ENCODE data around the gene DNAJB7. TPM values are rescaled to one million over a fixed set of nuclear protein-coding genes. Genes with fewer than 3 reads are reported as not detected.
A peak's percentile ranks its signal among the peaks of the same experiment; 100 is the strongest.

Gene DNAJB7
- total and polyA plus RNA-seq, 9 donors = 0.13 to 0.76 (median 0.34) TPM; not detected in 1

DNA sequence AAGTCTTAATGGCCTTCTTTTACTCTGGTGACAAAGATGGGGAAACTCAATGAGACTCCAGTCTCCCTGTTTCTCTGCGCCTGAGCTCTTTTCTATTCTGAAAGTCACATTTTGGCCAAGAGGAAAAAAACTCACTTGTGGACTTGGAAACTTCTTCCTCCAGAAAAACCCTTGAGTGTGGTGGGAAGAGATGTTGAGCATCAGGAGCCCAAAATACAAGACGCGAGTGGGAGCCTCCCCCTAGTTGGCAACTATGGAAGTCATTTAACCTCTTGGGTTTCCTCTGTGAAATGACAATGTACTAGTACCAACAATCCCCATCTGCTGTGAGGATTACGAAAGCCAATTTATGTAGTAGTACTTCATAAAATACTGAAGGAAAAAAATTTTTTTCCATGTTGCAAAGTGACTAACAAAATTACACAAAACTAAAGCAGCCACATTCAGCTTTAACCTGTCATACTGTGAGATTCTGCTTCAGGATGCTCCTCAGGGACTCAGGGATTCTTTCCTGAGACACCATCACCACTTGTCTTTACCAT lies 42.2 kb downstream of the DNAJB7 start:
- peak overlapping the region; percentile 100 for H3K4me3 ChIP-seq (ENCODE audit: low read length)
- WGBS (ENCODE audit: insufficient coverage) = 0% methylated on average over 1 of the region's 4 CpGs
- no peaks in the 10 kb centered on the region for H3K27me3 ChIP-seq (ENCODE audit: control insufficient read depth, insufficient read depth, low read length)

DNA sequence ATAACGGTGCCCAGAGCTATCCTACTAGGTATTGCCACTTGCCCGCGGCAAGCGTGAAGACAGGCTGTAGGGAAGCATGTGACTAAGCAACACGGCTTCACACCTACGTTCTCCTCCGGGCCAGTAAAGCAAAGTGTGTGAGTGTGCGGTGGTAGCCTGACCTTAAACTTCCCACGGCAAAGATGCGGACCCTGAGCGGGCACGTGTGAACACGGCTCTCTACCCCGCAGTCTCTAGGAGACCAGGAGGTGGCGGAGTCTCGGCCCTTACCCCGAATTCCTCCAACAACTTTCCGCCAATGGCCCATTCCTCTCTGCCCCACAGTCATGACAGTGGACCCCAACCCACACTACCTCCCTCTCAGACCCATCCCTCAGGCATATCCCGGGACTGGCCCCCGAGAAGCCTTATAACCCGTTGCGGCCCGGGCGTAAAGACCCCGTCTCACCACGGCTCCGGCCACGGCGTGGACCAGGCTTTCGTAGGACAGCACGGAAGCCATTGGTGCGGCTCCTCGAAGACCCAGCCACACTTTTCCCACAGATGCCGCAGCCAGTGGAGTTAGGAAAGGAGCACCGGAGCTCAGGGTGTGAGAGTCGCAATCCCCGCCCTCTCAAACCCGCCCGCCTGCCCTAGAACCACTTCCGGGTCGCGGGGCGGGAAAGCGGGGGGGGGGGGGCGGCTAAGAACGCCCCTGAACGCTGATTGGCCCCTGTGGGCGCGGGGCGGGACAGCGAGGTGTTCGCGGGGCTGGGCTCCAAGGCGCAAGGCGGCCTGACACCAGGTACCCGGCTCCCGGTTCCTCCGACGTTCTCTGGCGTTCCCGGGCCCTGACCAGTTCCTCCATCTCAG lies 42.9 kb downstream of the DNAJB7 start, which contains the start of gene SLC25A17:
TSS of gene SLC25A17 (minus strand) at position 600 of the 852 bp plus-strand sequence. CDS start at position 502, 98 bp downstream.
- H3K27ac ChIP-seq (ENCODE audit: low read length) = peak within 1 kb of the TSS; percentile 90
- H3K4me1 ChIP-seq (ENCODE audit: control insufficient read depth, insufficient read depth, low read length) = peaks cover 15% of the 10 kb centered on the region
- H3K27me3 ChIP-seq (ENCODE audit: control insufficient read depth, insufficient read depth, low read length) = no peaks in the 10 kb centered on the region
- peak; percentile 94 for DNase-seq
- peak within 1 kb of the TSS; percentile 100 for H3K4me3 ChIP-seq (ENCODE audit: low read length)
- peaks cover 10% of the 10 kb centered on the region for H3K36me3 ChIP-seq (ENCODE audit: control insufficient read depth, insufficient read depth, low read length)
- H3K9me3 ChIP-seq (replicated peaks; ENCODE audit: control insufficient read depth, low read depth, low read length) = no peaks in the 10 kb centered on the region
- WGBS (ENCODE audit: insufficient coverage) = under 1% methylated on average over 44 of the region's 61 CpGs

More for the DNA sequence above, 42.2 kb downstream of the DNAJB7 start:
- Histone ChIP-seq H3K9me3 (replicated peaks; ENCODE audit: control insufficient read depth, low read depth, low read length) (no peaks in the 10 kb centered on the region), H3K4me1 (ENCODE audit: control insufficient read depth, insufficient read depth, low read length) (peaks cover 15% of the 10 kb centered on the region), H3K36me3 (ENCODE audit: control insufficient read depth, insufficient read depth, low read length) (peaks cover 13% of the 10 kb centered on the region), H3K27ac (ENCODE audit: low read length) (peak overlapping the region; percentile 39)
- no peak for DNase-seq

DNA sequence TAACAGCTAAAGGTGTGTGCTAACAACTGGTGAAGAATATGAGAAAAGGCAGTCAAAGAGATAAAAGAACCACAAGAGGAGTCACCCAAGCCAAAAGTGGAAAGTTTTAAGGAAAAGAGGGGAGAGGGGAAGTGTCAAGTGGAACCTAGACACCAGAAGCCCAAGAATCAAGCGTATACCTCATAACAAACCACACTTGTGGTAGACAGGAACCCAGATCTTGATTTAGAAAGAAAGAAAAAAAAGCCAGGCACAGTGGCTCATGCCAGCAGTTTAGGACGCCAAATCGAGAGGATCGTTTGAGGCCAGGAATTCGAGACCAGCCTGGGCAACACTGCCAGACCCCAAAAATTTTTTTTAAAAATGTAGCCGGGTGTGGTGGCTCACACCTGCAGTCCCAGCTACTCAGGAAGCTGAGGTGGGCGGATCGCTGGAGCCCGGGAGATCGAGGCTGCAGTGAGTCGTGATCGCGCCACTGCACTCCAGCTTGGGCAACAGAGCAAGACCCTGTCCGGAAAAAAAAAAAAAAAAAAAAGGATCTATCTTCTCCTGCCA lies 43.6 kb downstream of the DNAJB7 start:
- WGBS (ENCODE audit: insufficient coverage) = 27% methylated on average over 8 of the region's 14 CpGs
- peaks cover 4% of the 10 kb centered on the region for H3K36me3 ChIP-seq (ENCODE audit: control insufficient read depth, insufficient read depth, low read length)
- no peak overlapping the region for H3K27ac ChIP-seq (ENCODE audit: low read length)
- DNase-seq = no peak
- peak overlapping the region; percentile 100 for H3K4me3 ChIP-seq (ENCODE audit: low read length)
- H3K9me3 ChIP-seq (replicated peaks; ENCODE audit: control insufficient read depth, low read depth, low read length) = no peaks in the 10 kb centered on the region
- no peaks in the 10 kb centered on the region for H3K27me3 ChIP-seq (ENCODE audit: control insufficient read depth, insufficient read depth, low read length)
- peaks cover 15% of the 10 kb centered on the region for H3K4me1 ChIP-seq (ENCODE audit: control insufficient read depth, insufficient read depth, low read length)

DNA sequence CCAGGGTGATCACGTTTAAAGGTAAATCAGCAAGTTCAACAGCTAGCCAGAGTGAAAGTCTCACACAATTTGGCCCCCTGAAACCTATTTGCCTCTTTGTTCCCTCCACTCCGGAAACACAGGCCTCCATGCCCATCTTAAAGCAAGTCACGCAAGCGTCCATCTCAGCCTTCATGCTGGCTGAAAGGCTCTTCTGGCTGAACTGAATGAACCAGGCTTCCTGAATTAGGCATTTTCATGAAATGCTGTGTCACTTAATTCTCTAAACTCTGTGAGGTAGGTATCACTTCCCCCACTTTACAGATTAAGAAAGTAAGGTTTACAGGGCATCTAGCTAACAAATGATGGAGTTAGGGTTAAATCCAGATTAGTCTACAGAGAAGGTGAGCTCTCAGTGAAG lies 44.2 kb downstream of the DNAJB7 start:
- no peak for DNase-seq
- H3K36me3 ChIP-seq (ENCODE audit: control insufficient read depth, insufficient read depth, low read length) = peaks cover 2% of the 10 kb centered on the region
- no peaks in the 10 kb centered on the region for H3K27me3 ChIP-seq (ENCODE audit: control insufficient read depth, insufficient read depth, low read length)
- 94% methylated on average over 4 of the region's 4 CpGs for WGBS (ENCODE audit: insufficient coverage)
- H3K9me3 ChIP-seq (replicated peaks; ENCODE audit: control insufficient read depth, low read depth, low read length) = no peaks in the 10 kb centered on the region
- no peak overlapping the region for H3K27ac ChIP-seq (ENCODE audit: low read length)
- no peak overlapping the region for H3K4me3 ChIP-seq (ENCODE audit: low read length)
- H3K4me1 ChIP-seq (ENCODE audit: control insufficient read depth, insufficient read depth, low read length) = peaks cover 15% of the 10 kb centered on the region

DNA sequence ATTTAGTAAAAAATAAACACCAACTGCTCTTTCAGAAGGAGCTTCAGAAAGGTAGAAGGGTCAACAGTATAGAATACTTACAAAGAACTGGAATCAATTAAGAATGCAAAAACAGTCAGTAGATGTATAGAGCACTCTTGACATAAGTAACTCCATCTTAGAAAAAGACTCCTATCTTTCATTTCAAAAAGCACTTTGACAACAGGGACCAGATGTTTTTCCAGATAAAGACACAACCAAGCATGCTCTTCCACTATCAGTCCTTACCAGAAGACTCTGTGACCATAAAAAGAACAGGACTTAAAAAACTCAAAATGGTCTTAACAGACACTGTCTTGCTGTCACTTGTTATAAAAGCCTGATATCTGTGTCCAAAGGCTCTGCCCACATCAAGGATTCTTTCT lies 48.0 kb downstream of the DNAJB7 start:
- Histone ChIP-seq H3K9me3 (replicated peaks; ENCODE audit: control insufficient read depth, low read depth, low read length) (no peaks in the 10 kb centered on the region), H3K4me1 (ENCODE audit: control insufficient read depth, insufficient read depth, low read length) (peaks cover 10% of the 10 kb centered on the region)

More for the DNA sequence above, 48.0 kb downstream of the DNAJB7 start:
- Histone ChIP-seq H3K4me3 (ENCODE audit: low read length) (no peak overlapping the region), H3K27me3 (ENCODE audit: control insufficient read depth, insufficient read depth, low read length) (no peaks in the 10 kb centered on the region), H3K27ac (ENCODE audit: low read length) (no peak overlapping the region), H3K36me3 (ENCODE audit: control insufficient read depth, insufficient read depth, low read length) (peaks cover 2% of the 10 kb centered on the region)
- DNase-seq = no peak

Other genes starting within 250 kb of the DNAJB7 start
- 19.0 TPM for gene MRTFA, start 225.4 kb downstream of the DNAJB7 start, total RNA-seq
- 10 to 100 TPM; 21.5 to 35.7 (median 30.1) TPM for gene MRTFA, start 225.4 kb downstream of the DNAJB7 start, polyA plus RNA-seq (ENCODE audit: insufficient read depth in 1 of 8, insufficient read length in 8 of 8, low replicate concordance in 1 of 8)
- gene MCHR1, start 182.6 kb downstream of the DNAJB7 start, total RNA-seq = 0.27 TPM
- gene MCHR1, start 182.6 kb downstream of the DNAJB7 start, polyA plus RNA-seq (ENCODE audit: insufficient read depth in 1 of 8, insufficient read length in 8 of 8, low replicate concordance in 1 of 8) = under 1 TPM; 0.14 to 0.56 (median 0.25) TPM
- gene SLC25A17, start 42.8 kb downstream of the DNAJB7 start, total RNA-seq = 19.2 TPM
- 10 to 100 TPM; 19.5 to 25.8 (median 22.4) TPM for gene SLC25A17, start 42.8 kb downstream of the DNAJB7 start, polyA plus RNA-seq (ENCODE audit: insufficient read depth in 1 of 8, insufficient read length in 8 of 8, low replicate concordance in 1 of 8)
- gene ST13, start 5.5 kb downstream of the DNAJB7 start, total RNA-seq = 347 TPM
- gene ST13, start 5.5 kb downstream of the DNAJB7 start, polyA plus RNA-seq (ENCODE audit: insufficient read depth in 1 of 8, insufficient read length in 8 of 8, low replicate concordance in 1 of 8) = 100 to 1,000 TPM; 353 to 484 (median 435) TPM
- 8.2 TPM for gene XPNPEP3, start 5.0 kb downstream of the DNAJB7 start, total RNA-seq
- gene XPNPEP3, start 5.0 kb downstream of the DNAJB7 start, polyA plus RNA-seq (ENCODE audit: insufficient read depth in 1 of 8, insufficient read length in 8 of 8, low replicate concordance in 1 of 8) = 10 to 100 TPM in 5 of 8 donors, 1 to 10 TPM in 3; 7.8 to 12.8 (median 10.1) TPM
- 66.3 TPM for gene RBX1, start 89.3 kb upstream of the DNAJB7 start, total RNA-seq
- 10 to 100 TPM; 66.1 to 79.8 (median 73.5) TPM for gene RBX1, start 89.3 kb upstream of the DNAJB7 start, polyA plus RNA-seq (ENCODE audit: insufficient read depth in 1 of 8, insufficient read length in 8 of 8, low replicate concordance in 1 of 8)
- gene EP300, start 230.5 kb upstream of the DNAJB7 start, total RNA-seq = 34.8 TPM
- 10 to 100 TPM; 27.6 to 48.0 (median 33.8) TPM for gene EP300, start 230.5 kb upstream of the DNAJB7 start, polyA plus RNA-seq (ENCODE audit: insufficient read depth in 1 of 8, insufficient read length in 8 of 8, low replicate concordance in 1 of 8)

Data from muscle of leg (tissue), 11 donors.